Astrocyte of the spinal cord (primary cell): Measurements from ENCODE around the gene PARP14.
"Not testable (repeated sequence)": the region's sequence is repeated elsewhere in the genome, so short reads cannot be mapped to it uniquely, and the experiment has no call there.

ENCODE experiments used
- DNase-seq: peaks from one replicate; pipeline ENCODE4 v3.0.0; 2011; ENCODE audit warnings: low read depth, low spot score
- H3K4me3 ChIP-seq: 2 replicates; pipeline ENCODE4 v1.5.1; 2011; ENCODE audit warnings: low read depth, mild to moderate bottlenecking, low read length, moderate library complexity
- CTCF ChIP-seq: IDR thresholded peaks from 2 replicates; pipeline ENCODE4 v1.5.1; 2012; ENCODE audit warnings: low read depth, mild to moderate bottlenecking, low read length, inconsistent platforms
- in situ Hi-C: cut with HindIII; loops from 2 replicates; pipeline ENCODE4 v1.10.0; 2017; ENCODE audit warnings: low sequenced_read_pairs

The PARP14 gene

GRCh38 chr3:122700193-122700592 is 19.6 kb downstream of the PARP14 start:
- no peak for DNase-seq
- in situ Hi-C loops, result no loop called here
- TF ChIP-seq CTCF, result no peak
- no peak overlapping the region for H3K4me3 ChIP-seq

GRCh38 chr3:122705379-122705778 is 24.7 kb downstream of the PARP14 start:
- TF ChIP-seq CTCF, result no peak
- in situ Hi-C loops, result no loop called here
- H3K4me3 ChIP-seq, result no peak overlapping the region
- no peak for DNase-seq

GRCh38 chr3:122710616-122711251 is 30.1 kb downstream of the PARP14 start:
- DNase-seq, H3K4me3 ChIP-seq, in situ Hi-C loops: not testable (repeated sequence)

- no peak for DNase-seq
- in situ Hi-C loops, result no loop called here
- TF ChIP-seq CTCF, result no peak
These were observed 33.6 kb downstream of the PARP14 start for GRCh38 chr3:122714273-122714672.

GRCh38 chr3:122716667-122717066 is 36.0 kb downstream of the PARP14 start:
- in situ Hi-C loops, result no loop called here
- no peak for DNase-seq
- no peak overlapping the region for H3K4me3 ChIP-seq
- no peak for TF ChIP-seq CTCF

More at GRCh38 chr3:122714273-122714672, 33.6 kb downstream of the PARP14 start:
- H3K4me3 ChIP-seq, result no peak overlapping the region

GRCh38 chr3:122719273-122719921 is 38.8 kb downstream of the PARP14 start:
- no peak for TF ChIP-seq CTCF
- in situ Hi-C loops, result no loop called here
- no peak for DNase-seq
- no peak overlapping the region for H3K4me3 ChIP-seq

GRCh38 chr3:122725106-122725505 is 44.5 kb downstream of the PARP14 start:
- no peak overlapping the region for H3K4me3 ChIP-seq
- in situ Hi-C loops, result no loop called here
- no peak for DNase-seq
- no peak for TF ChIP-seq CTCF
